Thyroid gland (tissue), 4 donors: ENCODE data around the gene ASAP2.

ENCODE experiments used
- POLR2A ChIP-seq, 2 donors: fragments of 450-650 bp; IDR thresholded peaks; one replicate each; pipeline ENCODE4 v1.6.1; 2017; ENCODE audit warnings: antibody characterized with exemption in 2 of 2, mild to moderate bottlenecking in 2 of 2, moderate library complexity in 1 of 2
- TF ChIP-seq, protein P1 (sequence below), 6 experiments: fragments of 200-600 bp in 3 of 6; fragments of 450-650 bp in 3 of 6; sonication (generic) in 3 of 6; IDR thresholded peaks; one replicate each; pipeline ENCODE4 v1.5.1; 2016 to 2019; ENCODE audit warnings: antibody characterized with exemption in 6 of 6, mild to moderate bottlenecking in 2 of 6, inconsistent platforms in 1 of 6, moderate library complexity in 1 of 6

DNA sequence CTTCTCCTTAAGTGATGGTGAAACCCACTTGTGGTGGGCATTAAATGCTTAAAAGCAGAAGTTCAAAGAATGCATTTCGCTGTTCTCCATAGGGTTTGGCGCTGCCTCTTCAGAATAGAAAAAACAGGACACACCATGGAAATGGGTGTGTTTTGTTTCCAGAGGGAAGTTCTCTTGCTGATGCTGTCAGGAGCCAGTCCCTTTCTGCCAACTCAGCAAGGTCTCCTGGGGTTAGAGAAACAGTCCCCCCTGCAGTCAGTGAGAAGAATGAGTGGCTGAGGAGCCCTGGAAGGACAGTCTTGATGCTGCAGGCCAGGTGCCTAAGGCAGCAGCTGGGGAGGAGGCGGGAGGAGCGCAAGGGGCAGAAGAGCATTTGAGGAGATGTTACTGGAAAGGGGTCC is 37.8 kb upstream of the ASAP2 start:
- no peak for TF ChIP-seq POLR2A (IDR thresholded peaks at IDR 0.05)
- TF ChIP-seq, protein P1, sequence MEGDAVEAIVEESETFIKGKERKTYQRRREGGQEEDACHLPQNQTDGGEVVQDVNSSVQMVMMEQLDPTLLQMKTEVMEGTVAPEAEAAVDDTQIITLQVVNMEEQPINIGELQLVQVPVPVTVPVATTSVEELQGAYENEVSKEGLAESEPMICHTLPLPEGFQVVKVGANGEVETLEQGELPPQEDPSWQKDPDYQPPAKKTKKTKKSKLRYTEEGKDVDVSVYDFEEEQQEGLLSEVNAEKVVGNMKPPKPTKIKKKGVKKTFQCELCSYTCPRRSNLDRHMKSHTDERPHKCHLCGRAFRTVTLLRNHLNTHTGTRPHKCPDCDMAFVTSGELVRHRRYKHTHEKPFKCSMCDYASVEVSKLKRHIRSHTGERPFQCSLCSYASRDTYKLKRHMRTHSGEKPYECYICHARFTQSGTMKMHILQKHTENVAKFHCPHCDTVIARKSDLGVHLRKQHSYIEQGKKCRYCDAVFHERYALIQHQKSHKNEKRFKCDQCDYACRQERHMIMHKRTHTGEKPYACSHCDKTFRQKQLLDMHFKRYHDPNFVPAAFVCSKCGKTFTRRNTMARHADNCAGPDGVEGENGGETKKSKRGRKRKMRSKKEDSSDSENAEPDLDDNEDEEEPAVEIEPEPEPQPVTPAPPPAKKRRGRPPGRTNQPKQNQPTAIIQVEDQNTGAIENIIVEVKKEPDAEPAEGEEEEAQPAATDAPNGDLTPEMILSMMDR (IDR thresholded peaks at IDR 0.05): no peak
